Esophagus squamous epithelium (tissue), 4 donors: ENCODE measurements around the gene DST.

Experiments used
- CTCF ChIP-seq, 6 experiments: fragments of 450-650 bp in 4 of 6; fragments of 200-600 bp in 2 of 6; sonication (generic) in 2 of 6; IDR thresholded peaks; one replicate each; pipeline ENCODE4 v1.5.1; 2016 to 2019; ENCODE audit warnings: antibody characterized with exemption in 6 of 6, mild to moderate bottlenecking in 4 of 6, moderate library complexity in 4 of 6
- POLR2A ChIP-seq, 4 donors: fragments of 450-650 bp; IDR thresholded peaks; one replicate each; pipeline ENCODE4 v1.6.1; 2017; ENCODE audit warnings: antibody characterized with exemption in 4 of 4, mild to moderate bottlenecking in 4 of 4, moderate library complexity in 3 of 4

- TF ChIP-seq CTCF (IDR thresholded peaks at IDR 0.05) (no peak), POLR2A (IDR thresholded peaks at IDR 0.05) (no peak)
Measured at GRCh38 chr6:56688521-56688920, 45.8 kb upstream of the DST start.
